ENCODE data around the gene CAPN12. TPM values are rescaled to one million over a fixed set of nuclear protein-coding genes. Genes with fewer than 3 reads are reported as not detected.
A peak's percentile ranks its signal among the peaks of the same experiment; 100 is the strongest.
"Not testable (repeated sequence)": the region's sequence is repeated elsewhere in the genome, so short reads cannot be mapped to it uniquely, and the experiment has no call there.

Gene CAPN12
- total RNA-seq (2014; rRNA removed; shearing (Covaris generic)) (0.11 and 0.89 TPM in 2 replicates), polyA plus RNA-seq (2016; fragmentation: Nextera tagmentation; extraction: Ambion mirVana) (0.21 and 0.30 TPM in 2 replicates)

- Histone ChIP-seq H3K36me3 (ENCODE audit: low read depth) (no peaks in the 10 kb centered on the region), H3K9ac (no peak within 1 kb of the TSS), H2AFZ (no peak within 1 kb of the TSS), H3K4me3 (no peak within 1 kb of the TSS), H4K20me1 (ENCODE audit: insufficient read depth) (no peaks in the 10 kb centered on the region), H3F3A (ENCODE audit: insufficient read depth) (no peaks in the 10 kb centered on the region), H3K27ac (no peak within 1 kb of the TSS), H3K9me3 (ENCODE audit: low read depth) (no peaks in the 10 kb centered on the region), H3K79me2 (ENCODE audit: insufficient read depth) (no peaks in the 10 kb centered on the region), H3K9me2 (ENCODE audit: insufficient read depth) (no peaks in the 10 kb centered on the region), H3K4me2 (ENCODE audit: unreplicated experiment) (no peak within 1 kb of the TSS), H3K27me3 (replicated peaks; ENCODE audit: insufficient read depth) (no peaks in the 10 kb centered on the region), H3K4me1 (ENCODE audit: insufficient read depth) (no peaks in the 10 kb centered on the region)
- in situ Hi-C loops (cut with MboI), result no loop called here
- TF ChIP-seq EZH2phosphoT487 (IDR thresholded peaks at IDR 0.05; ENCODE audit: insufficient read depth, low read depth) (no peak), EZH2 (IDR thresholded peaks at IDR 0.05; ENCODE audit: insufficient read depth, poor library complexity, severe bottlenecking) (no peak)
- no peak for DNase-seq
- WGBS, 2 experiments (ENCODE audit: low coverage in 1 of 2, low lambda C conversion rate in 2 of 2, missing lambda C conversion rate in 2 of 2), result 49 to 65% methylated on average over 7 to 10 of the region's 10 CpGs
Measured at GRCh38 chr19:38744298-38744681, at the start of gene CAPN12. Gene CAPN12 (minus strand): TSS chr19:38744474. CDS start chr19:38744165, 309 bp downstream.

GRCh38 chr19:38793671-38794070 is 49.4 kb upstream of the CAPN12 start:
- 96 to 99% methylated on average over 5 of the region's 5 CpGs for WGBS, 2 experiments (ENCODE audit: low coverage in 1 of 2, low lambda C conversion rate in 2 of 2, missing lambda C conversion rate in 2 of 2)
- no peaks in the 10 kb centered on the region for H4K20me1 ChIP-seq (ENCODE audit: insufficient read depth)
- no peaks in the 10 kb centered on the region for H3K9me2 ChIP-seq (ENCODE audit: insufficient read depth)
- in situ Hi-C loops (cut with MboI), result no loop called here
- H3K36me3 ChIP-seq (ENCODE audit: low read depth), result no peaks in the 10 kb centered on the region
- H3K4me1 ChIP-seq (ENCODE audit: insufficient read depth), result peaks cover 7% of the 10 kb centered on the region
- no peak for TF ChIP-seq EZH2 (IDR thresholded peaks at IDR 0.05; ENCODE audit: insufficient read depth, poor library complexity, severe bottlenecking)
- TF ChIP-seq EZH2phosphoT487 (IDR thresholded peaks at IDR 0.05; ENCODE audit: insufficient read depth, low read depth), result no peak
- no peak overlapping the region for H3K4me3 ChIP-seq
- H3K27me3 ChIP-seq (replicated peaks; ENCODE audit: insufficient read depth), result no peaks in the 10 kb centered on the region
- no peak for DNase-seq
- no peaks in the 10 kb centered on the region for H3K79me2 ChIP-seq (ENCODE audit: insufficient read depth)
- no peak overlapping the region for H2AFZ ChIP-seq
- H3K27ac ChIP-seq, result no peak overlapping the region
- no peaks in the 10 kb centered on the region for H3K9me3 ChIP-seq (ENCODE audit: low read depth)
- no peaks in the 10 kb centered on the region for H3F3A ChIP-seq (ENCODE audit: insufficient read depth)
- no peak overlapping the region for H3K9ac ChIP-seq
- no peak overlapping the region for H3K4me2 ChIP-seq (ENCODE audit: unreplicated experiment)

GRCh38 chr19:38793177-38793576 is 48.9 kb upstream of the CAPN12 start:
- H3K9me3 ChIP-seq (ENCODE audit: low read depth), result no peaks in the 10 kb centered on the region
- in situ Hi-C loops (cut with MboI), result no loop called here
- DNase-seq, result peak; percentile 16
- H3K27me3 ChIP-seq (replicated peaks; ENCODE audit: insufficient read depth), result no peaks in the 10 kb centered on the region
- no peak overlapping the region for H3K9ac ChIP-seq
- no peaks in the 10 kb centered on the region for H3F3A ChIP-seq (ENCODE audit: insufficient read depth)
- WGBS, 2 experiments (ENCODE audit: low coverage in 1 of 2, low lambda C conversion rate in 2 of 2, missing lambda C conversion rate in 2 of 2), result 58 to 61% methylated on average over 8 of the region's 8 CpGs
- H3K4me1 ChIP-seq (ENCODE audit: insufficient read depth), result peaks cover 7% of the 10 kb centered on the region
- H2AFZ ChIP-seq, result peak overlapping the region; percentile 53
- H3K4me3 ChIP-seq, result no peak overlapping the region
- no peak overlapping the region for H3K4me2 ChIP-seq (ENCODE audit: unreplicated experiment)
- H3K27ac ChIP-seq, result no peak overlapping the region
- no peak for TF ChIP-seq EZH2phosphoT487 (IDR thresholded peaks at IDR 0.05; ENCODE audit: insufficient read depth, low read depth)
- no peak for TF ChIP-seq EZH2 (IDR thresholded peaks at IDR 0.05; ENCODE audit: insufficient read depth, poor library complexity, severe bottlenecking)
- no peaks in the 10 kb centered on the region for H3K9me2 ChIP-seq (ENCODE audit: insufficient read depth)
- no peaks in the 10 kb centered on the region for H3K79me2 ChIP-seq (ENCODE audit: insufficient read depth)
- no peaks in the 10 kb centered on the region for H4K20me1 ChIP-seq (ENCODE audit: insufficient read depth)
- H3K36me3 ChIP-seq (ENCODE audit: low read depth), result no peaks in the 10 kb centered on the region

- WGBS, 2 experiments (ENCODE audit: low coverage in 1 of 2, low lambda C conversion rate in 2 of 2, missing lambda C conversion rate in 2 of 2), result 28 to 31% methylated on average over 33 to 37 of the region's 71 CpGs
- peak; percentile 44 for DNase-seq
- Histone ChIP-seq H3F3A (ENCODE audit: insufficient read depth) (no peaks in the 10 kb centered on the region), H3K4me1 (ENCODE audit: insufficient read depth) (peaks cover 7% of the 10 kb centered on the region), H3K79me2 (ENCODE audit: insufficient read depth) (no peaks in the 10 kb centered on the region), H3K4me2 (ENCODE audit: unreplicated experiment) (no peak overlapping the region), H3K9me2 (ENCODE audit: insufficient read depth) (no peaks in the 10 kb centered on the region), H3K27ac (no peak overlapping the region), H4K20me1 (ENCODE audit: insufficient read depth) (no peaks in the 10 kb centered on the region), H3K36me3 (ENCODE audit: low read depth) (no peaks in the 10 kb centered on the region), H3K9me3 (ENCODE audit: low read depth) (no peaks in the 10 kb centered on the region), H3K9ac (no peak overlapping the region), H3K27me3 (replicated peaks; ENCODE audit: insufficient read depth) (no peaks in the 10 kb centered on the region), H3K4me3 (no peak overlapping the region), H2AFZ (peak overlapping the region; percentile 53)
- TF ChIP-seq EZH2phosphoT487 (IDR thresholded peaks at IDR 0.05; ENCODE audit: insufficient read depth, low read depth) (no peak), EZH2 (IDR thresholded peaks at IDR 0.05; ENCODE audit: insufficient read depth, poor library complexity, severe bottlenecking) (no peak)
- in situ Hi-C loops (cut with MboI), result no loop called here
Measured at GRCh38 chr19:38792250-38793111, 48.2 kb upstream of the CAPN12 start.

- WGBS, 2 experiments (ENCODE audit: low coverage in 1 of 2, low lambda C conversion rate in 2 of 2, missing lambda C conversion rate in 2 of 2), result 0% methylated on average over 1 of the region's 40 CpGs; no CpG with 5 or more reads in 1 of the 2 experiments
Measured at GRCh38 chr19:38791451-38792064, 47.3 kb upstream of the CAPN12 start.

GRCh38 chr19:38790507-38791403 is 46.5 kb upstream of the CAPN12 start:
- DNase-seq; H3K27ac ChIP-seq; H3K27me3 ChIP-seq (replicated peaks; ENCODE audit: insufficient read depth); in situ Hi-C loops (cut with MboI); H3K9me2 ChIP-seq (ENCODE audit: insufficient read depth); H3K9me3 ChIP-seq (ENCODE audit: low read depth); H4K20me1 ChIP-seq (ENCODE audit: insufficient read depth); H3F3A ChIP-seq (ENCODE audit: insufficient read depth); H3K4me1 ChIP-seq (ENCODE audit: insufficient read depth); H3K79me2 ChIP-seq (ENCODE audit: insufficient read depth); H3K36me3 ChIP-seq (ENCODE audit: low read depth): not testable (repeated sequence)
- Histone ChIP-seq H2AFZ (peak overlapping the region; percentile 71; the same call in 1 of the 2 replicates), H3K4me2 (ENCODE audit: unreplicated experiment) (peak overlapping the region; percentile 42), H3K4me3 (peak overlapping the region; percentile 53; the same call in 1 of the 2 replicates), H3K9ac (0 out of 2 replicates have a peak overlapping the region, but pooled peaks have one; percentile 40)
- 58 to 67% methylated on average over 18 to 21 of the region's 49 CpGs for WGBS, 2 experiments (ENCODE audit: low coverage in 1 of 2, low lambda C conversion rate in 2 of 2, missing lambda C conversion rate in 2 of 2)

More at GRCh38 chr19:38791451-38792064, 47.3 kb upstream of the CAPN12 start:
- H3F3A ChIP-seq (ENCODE audit: insufficient read depth); H3K36me3 ChIP-seq (ENCODE audit: low read depth); H3K9me3 ChIP-seq (ENCODE audit: low read depth); H3K4me1 ChIP-seq (ENCODE audit: insufficient read depth); H3K27me3 ChIP-seq (replicated peaks; ENCODE audit: insufficient read depth); H4K20me1 ChIP-seq (ENCODE audit: insufficient read depth); H3K27ac ChIP-seq; H3K79me2 ChIP-seq (ENCODE audit: insufficient read depth); DNase-seq; in situ Hi-C loops (cut with MboI); H3K9me2 ChIP-seq (ENCODE audit: insufficient read depth): not testable (repeated sequence)
- Histone ChIP-seq H3K4me3 (peak overlapping the region; percentile 53; the same call in 1 of the 2 replicates), H3K9ac (0 out of 2 replicates have a peak overlapping the region, but pooled peaks have one; percentile 40), H3K4me2 (ENCODE audit: unreplicated experiment) (peak overlapping the region; percentile 42), H2AFZ (peak overlapping the region; percentile 71; the same call in 1 of the 2 replicates)

All from GM23248 (cell line).